GM18517 (cell line): ENCODE results near the gene ERCC1.
A peak's percentile ranks its signal among the peaks of the same experiment; 100 is the strongest.
"Not testable (repeated sequence)": the region's sequence is repeated elsewhere in the genome, so short reads cannot be mapped to it uniquely, and the experiment has no call there.

Experiments used
- ATAC-seq: cut with Tn5 transposase; IDR thresholded peaks from one replicate; pipeline ENCODE4 v1.9.1; 2021; ENCODE audit warnings: mild to moderate bottlenecking, moderate library complexity; ENCODE audit not compliant: unreplicated experiment

Gene ERCC1

DNA sequence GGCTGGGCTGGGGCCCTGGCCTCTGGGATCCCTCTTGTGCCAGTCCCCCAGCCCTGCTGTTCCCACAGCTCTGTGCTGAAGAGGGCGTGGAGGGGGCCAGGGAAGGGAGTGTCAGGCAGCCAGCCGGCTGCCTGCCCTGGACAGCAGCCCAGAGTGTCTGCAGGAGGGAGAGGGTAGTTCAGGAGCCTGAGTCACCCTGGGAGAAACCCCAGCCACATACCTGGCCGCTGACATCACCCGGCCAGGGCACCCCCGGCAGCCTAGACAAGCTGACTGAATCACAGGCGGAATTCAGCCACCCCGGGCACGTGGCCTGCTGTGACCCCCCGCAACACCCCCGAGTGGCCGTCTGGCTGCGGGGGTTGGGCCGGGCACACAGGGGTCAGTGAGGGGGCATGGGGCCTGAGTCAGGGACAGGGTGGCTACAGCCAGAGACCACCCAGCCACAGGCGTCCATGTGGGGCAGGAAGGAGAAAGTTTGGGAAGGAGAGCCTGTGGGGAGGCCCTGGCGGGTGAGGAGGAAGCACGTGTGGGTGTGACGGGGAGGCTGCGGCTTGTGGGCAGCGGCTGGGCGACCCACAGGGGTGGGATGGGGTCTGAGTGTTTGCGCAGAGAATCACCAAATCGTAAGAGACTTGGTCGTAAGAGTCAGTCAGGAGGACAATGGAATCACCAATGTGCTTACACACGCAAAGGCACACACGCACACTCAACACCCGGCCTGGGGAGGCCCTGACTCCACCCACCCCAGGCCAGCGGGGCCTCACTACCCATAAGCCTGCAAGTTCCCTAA, 32.2 kb upstream of the ERCC1 start:
- no peak for ATAC-seq

DNA sequence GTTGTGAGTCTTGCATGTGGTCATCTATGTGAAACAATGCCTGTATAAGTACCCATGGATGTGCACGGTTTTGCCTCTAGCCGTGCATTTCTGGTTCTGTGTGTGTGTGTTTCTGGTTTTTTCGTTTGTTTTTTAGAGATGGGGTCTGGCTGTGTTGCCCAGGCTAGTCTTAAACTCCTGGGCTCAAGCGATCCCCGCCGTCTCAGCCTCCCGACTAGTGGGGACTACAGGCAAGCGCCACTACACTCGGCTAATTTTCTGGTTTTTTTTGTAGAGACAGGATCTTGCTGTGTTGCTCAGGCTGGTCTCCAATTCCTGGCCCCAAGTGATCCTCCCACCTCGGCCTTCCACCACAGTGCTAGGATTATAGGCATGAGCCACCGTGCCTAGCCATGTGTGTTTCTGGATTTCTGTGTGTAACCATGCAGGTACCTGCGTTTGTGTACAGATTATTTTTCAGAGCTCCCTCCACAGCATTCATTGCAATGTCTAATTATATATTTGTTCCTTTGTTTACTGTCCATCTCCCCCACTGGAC, 28.2 kb upstream of the ERCC1 start:
- ATAC-seq, result no peak

DNA sequence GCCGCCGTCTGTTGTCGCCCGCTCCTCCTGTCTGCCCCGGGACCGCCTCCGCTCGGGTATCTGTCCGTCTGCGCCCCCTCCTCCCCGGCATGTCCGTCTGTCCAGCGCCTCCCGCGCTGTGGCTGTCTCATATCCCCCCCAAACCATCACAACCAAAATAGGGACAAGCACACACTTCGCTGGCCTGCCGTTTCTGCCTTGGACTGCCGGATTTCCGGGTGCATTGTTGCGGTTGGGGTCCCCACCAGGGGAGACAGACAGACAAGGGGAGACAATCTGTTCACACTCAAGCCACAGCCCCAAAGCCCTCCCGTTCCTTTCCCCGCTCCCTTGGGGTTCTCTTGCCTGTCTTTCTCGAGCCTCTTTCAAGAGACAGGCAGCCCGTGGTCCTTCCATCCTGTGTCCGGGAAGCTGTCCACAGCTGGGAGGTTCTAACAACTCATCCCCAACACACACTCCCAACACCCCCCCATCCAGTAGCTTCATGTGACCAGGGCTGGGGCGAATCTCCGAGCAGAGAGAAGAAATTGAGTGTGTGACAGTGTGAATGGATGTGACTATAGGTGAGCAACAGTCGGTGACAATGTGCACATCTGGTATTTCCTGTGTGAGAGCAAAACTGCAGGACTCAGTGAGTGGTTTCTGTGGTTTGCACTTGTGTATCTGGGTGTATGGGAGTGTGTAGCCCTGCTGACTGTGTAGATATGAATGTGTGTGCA, 27.6 kb upstream of the ERCC1 start:
- ATAC-seq, result peak; percentile 24

DNA sequence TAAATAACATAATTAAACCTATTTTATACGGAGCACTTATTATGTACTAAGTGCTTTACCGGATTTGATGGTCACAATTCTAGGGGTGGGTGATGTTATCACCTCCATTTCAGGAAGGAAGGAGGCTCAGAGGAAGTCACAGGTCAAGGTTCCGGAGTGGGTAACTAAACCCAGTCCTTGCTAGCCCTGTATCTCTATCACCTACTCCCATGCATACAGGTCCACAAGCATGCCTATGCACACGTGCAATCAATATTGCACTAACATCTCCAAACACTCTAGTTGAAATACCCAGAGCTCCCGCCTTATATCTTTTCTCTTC, 26.3 kb upstream of the ERCC1 start:
- ATAC-seq, result no peak

DNA sequence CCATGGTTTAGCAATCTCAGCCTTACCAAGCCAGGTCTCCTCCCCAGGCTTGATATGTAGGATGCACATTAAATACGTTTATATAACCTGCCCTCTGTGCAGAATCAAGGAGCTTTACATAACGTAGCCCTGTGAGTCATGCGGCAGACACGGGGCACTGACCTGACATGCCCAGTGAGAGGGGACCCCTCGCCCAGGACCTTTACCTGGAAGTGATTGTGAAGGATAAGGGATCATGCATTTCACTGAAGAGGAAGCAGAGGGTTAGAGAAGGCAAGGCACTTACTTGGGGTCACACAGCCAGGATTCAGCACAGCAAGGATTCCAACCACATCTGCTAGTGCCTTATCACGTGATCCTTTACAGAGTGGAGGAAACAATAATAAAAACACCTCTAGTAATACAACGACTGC, 25.2 kb upstream of the ERCC1 start:
- no peak for ATAC-seq

DNA sequence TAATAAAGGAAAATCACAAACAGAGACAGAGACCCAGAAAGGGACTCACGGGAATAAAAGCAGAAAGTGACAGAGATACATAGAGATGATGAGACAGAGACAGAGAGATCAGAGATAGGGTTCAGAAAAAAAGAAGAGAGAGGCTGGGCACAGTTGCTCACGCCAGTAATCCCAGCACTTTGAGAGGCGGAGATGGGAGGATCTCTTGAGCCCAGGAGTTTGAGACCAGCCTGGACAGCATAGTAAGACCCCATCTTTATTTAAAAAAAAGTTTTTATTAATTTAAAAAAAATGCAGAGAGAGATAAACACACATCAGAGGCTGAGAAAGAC, 24.7 kb upstream of the ERCC1 start:
- no peak for ATAC-seq

DNA sequence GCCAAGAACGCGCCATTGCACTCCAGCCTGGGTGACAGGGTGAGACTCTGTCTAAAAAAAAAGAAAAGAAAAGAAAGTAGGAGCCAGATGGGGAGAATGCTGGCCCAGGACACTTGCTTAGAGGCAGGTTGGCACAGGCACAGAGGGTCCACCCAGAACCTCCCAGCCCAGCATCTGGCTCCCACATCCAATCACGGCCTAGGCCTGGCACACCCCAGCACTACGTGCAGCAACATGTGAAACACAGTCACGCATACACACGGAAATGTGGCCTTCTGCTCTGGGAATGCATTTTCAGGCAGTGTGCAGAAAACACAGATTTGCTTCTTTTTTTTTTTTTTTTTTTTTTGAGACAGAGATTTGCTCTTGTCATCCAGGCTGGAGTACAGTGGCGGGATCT, 23.2 kb upstream of the ERCC1 start:
- ATAC-seq, result no peak

DNA sequence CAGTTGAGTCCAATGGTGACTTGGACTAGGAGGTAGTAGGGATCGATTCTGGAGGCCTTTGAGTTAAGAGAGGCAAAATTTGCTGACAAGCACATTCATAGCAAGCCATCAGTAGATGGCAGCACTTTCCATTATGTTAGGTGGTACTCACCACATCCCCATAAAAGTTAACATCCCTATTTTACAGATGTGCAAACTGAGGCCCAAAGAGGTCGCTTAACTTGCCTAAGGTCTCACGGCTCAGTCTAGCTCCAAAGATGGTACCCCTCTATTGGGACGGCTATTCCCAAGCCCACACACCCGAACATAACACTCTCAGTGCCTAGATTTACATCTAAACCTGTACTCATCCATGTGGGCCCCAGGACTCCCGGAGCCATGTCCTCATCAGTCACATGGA, 22.6 kb upstream of the ERCC1 start:
- ATAC-seq, result no peak

DNA sequence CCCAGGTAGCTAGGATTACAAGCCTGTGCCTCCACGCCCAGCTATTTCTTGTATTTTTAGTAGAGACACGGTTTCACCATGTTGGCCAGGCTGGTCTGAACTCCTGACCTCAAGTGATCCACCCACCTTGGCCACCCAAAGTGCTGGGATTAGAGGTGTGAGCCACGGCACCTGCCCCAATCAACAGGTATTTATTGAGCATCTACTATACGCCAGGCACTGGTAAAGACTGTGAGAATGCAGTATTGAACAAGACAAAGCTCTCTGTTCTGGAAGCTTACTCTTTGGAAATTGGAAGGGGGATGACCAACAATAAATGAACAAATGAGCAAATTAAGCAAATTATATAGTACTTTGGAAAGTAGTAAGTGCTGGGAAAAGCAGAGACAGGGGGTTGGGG, 21.4 kb upstream of the ERCC1 start:
- ATAC-seq, result no peak

DNA sequence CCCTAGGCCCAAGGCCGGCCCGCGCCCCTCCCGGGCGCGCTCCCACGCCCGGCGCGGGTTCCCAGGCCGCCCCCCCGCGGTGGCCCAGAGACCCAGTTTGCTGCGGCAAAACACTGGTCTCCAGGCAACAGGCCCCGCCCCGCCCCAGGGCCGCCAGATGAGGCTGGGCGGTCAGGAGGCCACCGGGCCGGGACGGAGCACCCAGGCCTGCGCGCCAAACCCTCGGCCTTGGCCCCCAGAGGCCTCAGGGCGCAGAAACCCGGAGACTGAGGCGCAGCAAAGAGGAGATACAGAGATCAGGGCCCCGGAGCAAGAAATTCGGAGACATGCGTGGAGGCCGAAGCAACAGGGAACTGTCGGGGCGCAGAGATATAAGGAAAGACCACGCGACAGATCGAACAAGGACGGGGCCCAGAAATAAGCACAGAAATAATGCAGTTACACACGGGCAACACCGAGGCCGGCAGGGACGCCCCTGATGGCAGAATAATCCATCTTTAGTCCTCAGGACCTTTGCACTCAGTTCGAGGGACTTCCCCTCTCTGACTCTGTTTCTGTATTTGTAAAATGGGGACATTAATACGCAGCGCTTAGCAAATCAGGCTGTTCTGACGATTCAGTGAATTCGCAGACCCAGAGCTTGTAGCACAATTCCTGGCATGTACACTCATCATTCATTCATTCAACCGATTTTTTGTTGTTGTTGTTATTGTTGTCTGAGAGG, 20.8 kb upstream of the ERCC1 start:
- ATAC-seq, result no peak

DNA sequence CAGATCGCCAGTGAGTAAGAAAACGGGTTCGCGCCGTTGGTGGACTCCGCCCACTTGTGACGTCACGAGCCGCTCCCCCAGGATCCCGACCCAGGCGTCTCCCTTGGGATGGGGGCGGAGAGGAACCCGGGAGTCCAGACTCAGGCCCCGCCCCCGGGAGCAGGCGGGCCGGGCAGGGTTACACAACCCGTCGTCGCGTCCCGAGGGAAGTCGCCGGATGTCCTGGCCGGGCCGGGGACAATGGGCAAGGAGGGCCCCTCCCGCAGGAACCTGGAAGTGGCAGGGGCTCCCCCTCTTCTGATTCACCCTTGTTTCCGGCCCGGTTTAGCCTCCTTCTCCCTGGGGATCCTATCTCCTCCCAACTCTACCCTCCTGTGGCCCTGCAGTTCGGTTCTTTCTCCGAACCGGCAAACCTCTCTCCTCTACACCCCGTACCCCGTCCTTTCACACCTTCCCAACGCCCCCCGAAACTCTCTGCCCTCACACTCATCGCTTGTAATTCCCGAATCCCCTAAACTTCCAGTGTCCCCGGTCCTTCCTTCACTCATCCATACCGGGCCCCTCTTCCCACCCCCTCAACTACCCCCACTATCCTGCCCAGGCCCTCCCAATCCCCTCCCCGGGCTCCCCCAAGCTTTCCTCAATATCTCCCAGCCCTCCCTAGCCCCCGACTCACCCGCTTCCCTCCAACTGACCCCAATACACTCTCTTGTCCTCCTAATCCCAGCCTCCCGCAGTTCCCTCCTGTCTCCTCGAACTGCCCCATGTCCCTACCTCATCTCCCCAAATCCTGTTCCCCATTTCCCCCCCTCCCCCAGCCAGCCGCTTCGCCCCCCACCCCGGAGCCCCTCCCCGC, 20.0 kb upstream of the ERCC1 start:
- ATAC-seq, result no peak

DNA sequence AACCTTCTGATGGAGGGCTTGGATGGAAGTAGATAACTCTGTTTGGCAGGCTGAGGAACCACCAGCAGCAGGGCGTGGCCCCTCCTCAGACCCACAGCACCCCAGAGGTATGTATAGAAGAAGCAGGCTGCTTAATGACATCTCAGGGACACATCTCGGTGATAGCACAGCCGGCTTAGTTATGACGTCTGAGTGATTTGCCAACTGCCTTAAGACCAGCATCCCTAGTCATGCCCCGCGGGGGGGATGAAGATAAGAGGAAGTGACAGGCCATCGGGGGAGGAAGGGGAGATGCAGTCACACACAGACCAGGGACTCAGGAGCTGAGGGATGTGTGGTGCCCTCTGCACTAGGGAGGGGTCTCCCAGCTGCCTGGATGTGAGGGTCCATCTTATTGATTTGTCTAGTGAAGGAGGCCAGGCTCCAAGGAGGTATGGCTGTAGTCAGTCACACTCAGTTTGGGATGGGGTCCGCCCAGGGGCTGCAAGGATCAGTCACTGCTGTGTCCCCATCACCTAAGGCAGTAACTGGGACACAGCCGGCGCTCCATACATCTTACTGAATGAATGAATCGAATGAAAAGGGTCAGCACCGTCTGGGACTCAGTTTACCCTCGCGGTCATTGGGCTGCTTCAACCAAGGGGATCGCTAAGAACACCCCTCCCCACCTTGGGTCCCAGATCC, 19.2 kb upstream of the ERCC1 start:
- ATAC-seq, result no peak

DNA sequence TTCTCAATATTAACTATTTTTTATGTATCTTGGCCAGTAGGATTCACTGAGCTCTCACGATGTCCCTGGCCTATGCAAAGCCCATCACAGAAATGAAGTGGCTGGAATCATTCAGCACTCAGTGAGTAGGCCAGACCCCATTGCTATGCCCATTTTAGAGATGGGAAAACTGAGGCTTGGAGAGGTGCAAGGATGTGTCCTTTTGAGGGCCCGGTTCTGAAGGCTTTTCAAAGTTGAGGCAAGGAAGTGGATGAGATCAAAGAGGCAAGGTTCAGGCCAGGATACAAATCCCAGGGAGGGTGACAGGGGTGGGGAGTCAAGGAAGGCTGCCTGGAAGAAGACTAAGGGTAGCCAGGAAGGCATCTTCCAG, 18.7 kb upstream of the ERCC1 start:
- ATAC-seq, result no peak

DNA sequence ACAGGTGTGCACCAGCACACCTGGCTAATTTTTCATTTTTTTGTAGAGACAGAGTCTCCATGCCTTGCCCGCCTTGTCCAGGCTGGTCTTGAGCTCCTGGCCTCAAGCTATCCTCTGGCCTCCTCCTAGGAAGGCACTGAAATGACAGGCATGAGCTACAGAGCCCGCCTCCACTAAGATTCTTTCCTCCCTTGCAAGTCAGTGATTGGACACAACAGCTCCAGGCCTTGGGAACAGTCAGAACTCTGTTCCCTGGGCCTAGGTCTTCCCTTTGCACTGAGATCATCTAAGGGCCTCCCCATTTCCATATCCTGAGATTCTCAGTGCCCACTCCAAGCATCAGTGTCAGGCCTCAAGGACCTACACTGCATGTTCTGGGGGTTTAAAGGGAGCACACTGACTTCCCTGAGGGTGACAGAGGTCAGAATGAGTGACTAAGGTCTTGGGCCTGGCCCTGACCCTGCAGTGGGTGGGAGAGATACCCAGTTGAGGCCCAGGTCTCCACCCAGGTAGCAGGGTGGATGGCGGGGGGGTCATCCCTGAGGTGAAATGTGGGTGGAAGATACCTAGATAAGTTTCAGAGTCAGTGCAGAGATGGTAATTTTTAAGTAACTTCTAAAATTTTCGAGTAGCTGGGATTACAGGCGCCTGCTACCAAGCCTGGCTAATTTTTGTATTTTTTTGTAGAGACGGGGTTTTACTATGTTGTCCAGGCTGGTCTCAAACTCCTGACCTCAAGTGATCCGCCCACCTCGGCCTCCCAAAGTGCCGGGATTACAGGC, 17.3 kb upstream of the ERCC1 start:
- ATAC-seq, result no peak

DNA sequence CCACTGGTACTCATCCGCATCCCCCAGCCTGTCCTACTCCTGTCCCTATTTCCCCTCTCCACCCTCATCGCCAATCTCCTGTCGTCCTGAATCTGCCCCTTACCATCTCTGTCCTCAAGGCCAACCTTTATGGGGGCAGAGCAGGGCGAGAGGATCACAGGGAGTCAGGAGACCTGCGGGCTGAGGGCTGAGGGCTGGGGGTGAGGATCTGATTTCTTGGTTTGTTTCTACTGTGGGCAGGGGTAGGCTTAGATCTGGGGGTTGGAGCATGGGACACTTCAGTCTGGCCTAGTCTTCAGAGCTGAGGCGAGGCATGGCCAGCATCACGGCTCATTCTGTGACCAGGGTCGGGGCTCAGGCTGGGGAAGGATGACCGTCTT, 16.5 kb upstream of the ERCC1 start:
- ATAC-seq, result no peak

DNA sequence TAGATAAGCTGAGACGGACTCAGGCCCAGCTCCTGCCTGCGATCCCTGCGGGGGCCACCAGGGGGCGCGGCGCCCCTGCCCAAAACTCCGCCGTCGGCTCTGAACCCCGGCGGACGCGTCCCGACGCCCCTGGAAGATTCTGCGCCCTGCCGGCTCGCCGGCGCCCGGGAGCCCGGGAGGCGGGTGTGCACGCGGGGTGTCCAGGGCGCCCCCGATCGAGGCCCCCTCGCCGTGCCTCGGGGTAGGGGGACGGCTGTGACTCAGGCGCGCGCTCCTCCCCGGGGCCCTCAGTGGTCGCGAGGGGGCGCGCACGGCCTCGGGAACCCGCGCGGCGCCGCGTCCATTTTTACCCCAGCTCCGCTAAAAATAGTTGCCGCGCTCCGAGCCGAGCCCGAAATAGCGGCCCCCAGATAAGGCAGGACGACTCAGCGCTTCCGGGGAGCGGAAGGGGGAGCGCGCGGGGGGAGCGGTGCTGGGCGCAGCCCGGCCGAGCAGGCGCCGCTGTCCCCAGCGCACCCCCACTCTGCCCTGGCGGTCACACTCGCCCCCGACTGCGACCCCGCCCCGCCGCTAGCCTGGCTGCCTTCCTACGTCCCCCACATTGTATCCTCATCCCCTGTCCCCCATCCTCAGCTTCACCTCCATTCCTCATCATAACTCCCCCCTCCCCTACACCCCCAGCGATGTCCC, 16.0 kb upstream of the ERCC1 start:
- ATAC-seq, result peak; percentile 65

DNA sequence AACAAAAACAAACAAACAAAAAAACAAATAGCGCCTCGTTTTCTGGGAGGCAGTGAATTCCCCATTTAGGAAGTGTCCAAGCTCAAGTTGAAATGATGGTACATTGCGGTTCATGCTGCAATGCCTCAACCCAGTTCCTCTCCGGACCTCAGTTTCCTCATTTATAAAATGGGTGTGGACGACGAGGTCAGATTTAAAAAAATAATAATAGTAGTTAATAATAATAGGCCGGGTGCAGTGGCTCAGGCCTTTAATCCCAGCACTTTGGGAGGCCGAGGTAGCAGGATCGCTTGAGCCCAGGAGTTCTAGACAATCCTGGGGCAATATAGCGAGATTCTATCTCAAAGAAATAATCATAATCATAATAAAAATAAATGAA, 15.5 kb upstream of the ERCC1 start:
- ATAC-seq, result no peak

DNA sequence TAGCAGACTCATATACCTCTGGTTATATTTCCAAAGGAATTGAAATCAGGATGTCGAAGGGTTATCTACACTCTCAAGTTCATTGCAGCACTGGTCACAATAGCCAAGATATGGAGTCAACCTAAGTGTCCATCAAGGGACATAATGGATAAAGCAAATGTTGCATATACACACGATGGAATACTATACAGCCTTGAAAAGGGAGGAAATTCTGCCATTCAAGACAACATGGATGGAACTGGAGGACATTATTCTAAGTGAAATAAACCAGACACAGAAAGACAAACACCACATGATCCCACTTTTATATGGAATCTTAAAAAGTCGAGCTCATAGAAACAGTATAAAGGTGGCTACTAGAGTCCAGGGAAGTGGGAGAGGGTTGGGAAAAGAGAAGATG, 13.6 kb upstream of the ERCC1 start:
- no peak for ATAC-seq

DNA sequence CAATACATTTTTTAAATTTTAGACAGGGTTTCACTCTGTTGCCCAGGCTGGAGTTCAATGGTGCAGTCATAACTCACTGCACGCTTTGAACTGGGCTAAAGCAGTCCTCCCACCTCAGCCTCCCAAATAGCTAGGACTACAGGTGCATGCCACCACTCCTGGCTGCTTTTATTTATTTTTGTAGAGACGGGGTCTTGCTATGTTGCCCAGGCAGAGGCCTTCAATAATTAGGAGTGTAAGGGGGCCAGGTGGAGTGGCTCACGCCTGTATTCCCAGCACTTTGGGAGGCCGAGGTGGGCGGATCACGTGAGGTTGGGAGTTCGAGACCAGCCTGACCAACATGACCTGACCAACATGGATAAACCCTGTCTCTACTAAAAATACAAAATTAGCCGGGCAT, 8.8 kb upstream of the ERCC1 start:
- ATAC-seq, result not testable (repeated sequence)
